BLaER1 treated with 17β-estradiol and CSF1 and Interleukin-3, amounts not matched to agents 10 nM and 100 nM (cell line): ENCODE results near the gene CELA3A.
A peak's percentile ranks its signal among the peaks of the same experiment; 100 is the strongest.

Experiments
- H3K27ac ChIP-seq, 11 experiments: shearing (Covaris generic); formaldehyde crosslinking; 2 replicates each; pipeline ENCODE4 v1.8.1; 2022
- H3K27me3 ChIP-seq, 11 experiments: shearing (Covaris generic); formaldehyde crosslinking; 2 replicates each; pipeline ENCODE4 v1.8.1; 2022
- H3K36me3 ChIP-seq, 11 experiments: shearing (Covaris generic); formaldehyde crosslinking; 2 replicates each; pipeline ENCODE4 v1.8.1; 2022
- H3K4me1 ChIP-seq, 10 experiments: shearing (Covaris generic); formaldehyde crosslinking; 2 replicates each; pipeline ENCODE4 v1.8.1; 2022
- H3K4me2 ChIP-seq, 11 experiments: shearing (Covaris generic); formaldehyde crosslinking; 2 replicates each; pipeline ENCODE4 v1.8.1; 2022
- H3K4me3 ChIP-seq, 10 experiments: shearing (Covaris generic); formaldehyde crosslinking; 2 replicates each; pipeline ENCODE4 v1.8.1; 2022
- H3K9ac ChIP-seq, 11 experiments: shearing (Covaris generic); formaldehyde crosslinking; 2 replicates each; pipeline ENCODE4 v1.8.1; 2022
- H3K9me3 ChIP-seq, 11 experiments: shearing (Covaris generic); formaldehyde crosslinking; replicated peaks in 1 of 11; 2 replicates each; pipeline ENCODE4 v1.8.1; 2022
- H4K20me1 ChIP-seq, 11 experiments: shearing (Covaris generic); formaldehyde crosslinking; 2 replicates each; pipeline ENCODE4 v1.8.1; 2022
- Cebpa-rat ChIP-seq, 11 experiments: shearing (Covaris generic); IDR thresholded peaks; 2 replicates each; pipeline ENCODE4 v1.8.1; 2022

CELA3A gene

GRCh38 chr1:22048351-22049192 is 47.1 kb downstream of the CELA3A start:
- H3K27ac ChIP-seq = peak overlapping the region in 10 of 11 experiments; percentile 23 to 70 (median 44); a peak in 16 of 22 replicates
- peak overlapping the region in 6 of 11 experiments; percentile 5 to 56 (median 43); a peak in 12 of 22 replicates for H3K4me2 ChIP-seq
- H3K9ac ChIP-seq = peak overlapping the region in 3 of 11 experiments; percentile 2 to 25 (median 23); a peak in 1 of 22 replicates
- H3K27me3 ChIP-seq = no peaks in the 10 kb centered on the region
- H3K4me1 ChIP-seq = peaks cover 6 to 47% (median 31%) of the 10 kb centered on the region in 10 experiments; a peak in 17 of 20 replicates
- peaks cover 3 to 5% (median 4%) of the 10 kb centered on the region in 11 experiments; a peak in 21 of 22 replicates for H4K20me1 ChIP-seq
- TF ChIP-seq Cebpa-rat (IDR thresholded peaks at IDR 0.05) = peak in 5 of 11 experiments; percentile 11 to 46 (median 23); a peak in 3 of 22 replicates
- H3K4me3 ChIP-seq = no peak overlapping the region
- peaks cover 0 to 10% (median 0%) of the 10 kb centered on the region in 11 experiments; a peak in 2 of 22 replicates for H3K9me3 ChIP-seq
- no peaks in the 10 kb centered on the region for H3K36me3 ChIP-seq

GRCh38 chr1:22050330-22050729 is 48.9 kb downstream of the CELA3A start:
- Histone ChIP-seq H3K9ac (no peak overlapping the region), H3K9me3 (peaks cover 0 to 6% (median 0%) of the 10 kb centered on the region in 11 experiments; a peak in 2 of 22 replicates), H3K27ac (no peak overlapping the region), H3K36me3 (peaks cover 0 to 15% (median 4%) of the 10 kb centered on the region in 11 experiments; a peak in 13 of 22 replicates), H3K4me1 (peaks cover 15 to 55% (median 37%) of the 10 kb centered on the region in 10 experiments), H4K20me1 (peaks cover 20 to 22% (median 22%) of the 10 kb centered on the region in 11 experiments), H3K27me3 (no peaks in the 10 kb centered on the region), H3K4me3 (no peak overlapping the region), H3K4me2 (no peak overlapping the region)
- no peak for TF ChIP-seq Cebpa-rat (IDR thresholded peaks at IDR 0.05)

- peak overlapping the region in 5 of 10 experiments; percentile 71 to 88 (median 87); a peak in 5 of 20 replicates for H3K4me3 ChIP-seq
- peak overlapping the region; percentile 48 to 84 (median 59); a peak in 19 of 22 replicates for H3K4me2 ChIP-seq
- TF ChIP-seq Cebpa-rat (IDR thresholded peaks at IDR 0.05) = no peak
- peak overlapping the region in 8 of 11 experiments; percentile 95 to 99 (median 96); a peak in 13 of 22 replicates for H3K27ac ChIP-seq
- H4K20me1 ChIP-seq = peaks cover 33 to 36% (median 35%) of the 10 kb centered on the region in 11 experiments
- H3K27me3 ChIP-seq = no peaks in the 10 kb centered on the region
- H3K9me3 ChIP-seq = no peaks in the 10 kb centered on the region
- H3K36me3 ChIP-seq = peaks cover under 1 to 28% (median 17%) of the 10 kb centered on the region in 11 experiments; a peak in 18 of 22 replicates
- peak overlapping the region in 3 of 11 experiments; percentile 96 to 97 (median 97); a peak in 8 of 22 replicates for H3K9ac ChIP-seq
- peaks cover 29 to 68% (median 51%) of the 10 kb centered on the region in 10 experiments for H3K4me1 ChIP-seq
These were observed 50.2 kb downstream of the CELA3A start for GRCh38 chr1:22051607-22052114.

- H3K4me2 ChIP-seq = peak within 1 kb of the TSS; percentile 77 to 97 (median 91)
- peak within 1 kb of the TSS; percentile 71 to 92 (median 85) for H3K4me3 ChIP-seq
- no peak for TF ChIP-seq Cebpa-rat (IDR thresholded peaks at IDR 0.05)
- H3K9ac ChIP-seq = peak within 1 kb of the TSS; percentile 96 to 99 (median 98)
- peaks cover 40 to 43% (median 42%) of the 10 kb centered on the region in 11 experiments for H4K20me1 ChIP-seq
- H3K4me1 ChIP-seq = peaks cover 36 to 73% (median 58%) of the 10 kb centered on the region in 10 experiments
- H3K9me3 ChIP-seq = no peaks in the 10 kb centered on the region
- H3K27ac ChIP-seq = peak within 1 kb of the TSS; percentile 95 to 99 (median 96)
- H3K27me3 ChIP-seq = no peaks in the 10 kb centered on the region
- H3K36me3 ChIP-seq = peaks cover 8 to 35% (median 24%) of the 10 kb centered on the region in 11 experiments; a peak in 21 of 22 replicates
These were observed 50.9 kb downstream of the CELA3A start, which contains the start of gene CDC42 for GRCh38 chr1:22052115-22053016. Gene CDC42 (plus strand): TSS chr1:22052709. CDS start chr1:22078479, 25,770 bp downstream.

- Histone ChIP-seq H3K36me3 (peaks cover 16 to 44% (median 33%) of the 10 kb centered on the region in 11 experiments), H3K27ac (peak overlapping the region; percentile 95 to 99 (median 96)), H3K9me3 (no peaks in the 10 kb centered on the region), H3K4me3 (peak overlapping the region; percentile 71 to 92 (median 85)), H3K27me3 (no peaks in the 10 kb centered on the region), H3K4me1 (peaks cover 42 to 73% (median 58%) of the 10 kb centered on the region in 10 experiments), H4K20me1 (peaks cover 49 to 51% (median 51%) of the 10 kb centered on the region in 11 experiments), H3K4me2 (peak overlapping the region; percentile 77 to 97 (median 91)), H3K9ac (peak overlapping the region; percentile 96 to 99 (median 98))
- TF ChIP-seq Cebpa-rat (IDR thresholded peaks at IDR 0.05) = peak in 2 of 11 experiments; percentile 50 to 62; a peak in 4 of 22 replicates
These were observed 51.8 kb downstream of the CELA3A start for GRCh38 chr1:22053017-22053860.

- Histone ChIP-seq H3K27ac (peak overlapping the region; percentile 95 to 99 (median 96); a peak in 21 of 22 replicates), H3K9ac (peak overlapping the region; percentile 96 to 99 (median 98)), H3K9me3 (no peaks in the 10 kb centered on the region), H3K4me1 (peaks cover 44 to 73% (median 58%) of the 10 kb centered on the region in 10 experiments), H3K36me3 (peaks cover 25 to 53% (median 42%) of the 10 kb centered on the region in 11 experiments), H3K4me3 (peak overlapping the region; percentile 71 to 92 (median 85)), H3K4me2 (peak overlapping the region; percentile 77 to 97 (median 91)), H3K27me3 (no peaks in the 10 kb centered on the region), H4K20me1 (peaks cover 58 to 60% (median 60%) of the 10 kb centered on the region in 11 experiments)
- no peak for TF ChIP-seq Cebpa-rat (IDR thresholded peaks at IDR 0.05)
These were observed 52.7 kb downstream of the CELA3A start for GRCh38 chr1:22053861-22054770.
